ENCODE data around the gene UBE2F.

GRCh38 chr2:238027058-238027457 lies 60.2 kb downstream of the UBE2F start:
- TF ChIP-seq POLR2AphosphoS5 (IDR thresholded peaks at IDR 0.05; ENCODE audit: low read depth, low read length) = no peak
- no peak for TF ChIP-seq POLR2A (IDR thresholded peaks at IDR 0.05; ENCODE audit: low read depth, low read length)
- no peak for TF ChIP-seq TAF1 (IDR thresholded peaks at IDR 0.05; ENCODE audit: low read depth, low read length)
- TF ChIP-seq SPI1 (IDR thresholded peaks at IDR 0.05; ENCODE audit: low read depth, low read length) = no peak
